Measurements from ENCODE around the gene RBM19. TPM values are rescaled to one million over a fixed set of nuclear protein-coding genes. Genes with fewer than 3 reads are reported as not detected.

Gene RBM19
- total and polyA plus RNA-seq, 2 of the 4 experiments (the other 2 are of a cell fraction), result 18.7 to 19.2 TPM

- no peak overlapping the region for H2BK15ac ChIP-seq (ENCODE audit: low read depth, low read length)
- no peak overlapping the region for H2BK120ac ChIP-seq (ENCODE audit: low read depth, low read length)
- BruUV-seq (replicated peaks), result no TSS peak
- H4K8ac ChIP-seq (ENCODE audit: low read depth in 2 of 2, low read length in 2 of 2), result no peak overlapping the region
- CTCF ChIA-PET, result no interaction called here
- DNase-seq (no peak), ATAC-seq (ENCODE audit: low read depth) (no peak)
- no peak overlapping the region for H3K4me3 ChIP-seq (ENCODE audit: insufficient read depth, low read depth, low read length)
- H2BK5ac ChIP-seq (ENCODE audit: low read depth, low read length, poor library complexity, severe bottlenecking), result no peak overlapping the region
- H3K4me1 ChIP-seq (ENCODE audit: control insufficient read depth, insufficient read depth, low read length), result no peaks in the 10 kb centered on the region
- H3K36me3 ChIP-seq (ENCODE audit: control insufficient read depth, insufficient read depth, low read length), result no peaks in the 10 kb centered on the region
- intact Hi-C loops (cut with micrococcal nuclease) (no loop called here), in situ Hi-C loops (cut with MboI; ENCODE audit: low sequenced_read_pairs) (no loop called here), dilution Hi-C loops (cut with HindIII; ENCODE audit: low sequenced_read_pairs, unreplicated experiment) (no loop called here)
- no CpG with 5 or more reads among the region's 17 CpGs for WGBS, 2 experiments (ENCODE audit: extremely low coverage in 2 of 2, insufficient read length in 1 of 2)
- H3K79me1 ChIP-seq (ENCODE audit: low read depth in 1 of 2, low read length in 2 of 2), result no peaks in the 10 kb centered on the region
- no peak overlapping the region for H3K27ac ChIP-seq (ENCODE audit: insufficient read depth, low read length)
- no peaks in the 10 kb centered on the region for H4K20me1 ChIP-seq (ENCODE audit: insufficient read depth, low read length)
- H3K56ac ChIP-seq (ENCODE audit: extremely low read depth, insufficient read depth, low read length), result no peak overlapping the region
- H4K5ac ChIP-seq (ENCODE audit: low read depth, low read length), result no peak overlapping the region
- POLR2A ChIA-PET (ENCODE audit: unreplicated experiment), result no interaction called here
- H3K18ac ChIP-seq (ENCODE audit: low read depth, low read length), result no peak overlapping the region
- H2AK5ac ChIP-seq (ENCODE audit: low read depth, low read length), result no peak overlapping the region
- no peak overlapping the region for H2AK9ac ChIP-seq (replicated peaks; ENCODE audit: low read depth, low read length, poor library complexity)
- no peak overlapping the region for H4K91ac ChIP-seq (ENCODE audit: insufficient read depth, low read depth, low read length)
- peaks cover 22% of the 10 kb centered on the region; the same call in 1 of the 2 replicates for H3K27me3 ChIP-seq (ENCODE audit: control insufficient read depth, insufficient read depth, low read length)
- H3K23ac ChIP-seq (ENCODE audit: low read depth, low read length), result no peak overlapping the region
- no peak overlapping the region for H3K14ac ChIP-seq (replicated peaks; ENCODE audit: low read depth, low read length)
- no peak overlapping the region for H3K9ac ChIP-seq (ENCODE audit: low read depth, low read length)
- H2BK20ac ChIP-seq (ENCODE audit: low read depth, low read length), result no peak overlapping the region
- no peak overlapping the region for H3K4me2 ChIP-seq (ENCODE audit: low read depth, low read length)
- no peak overlapping the region for H2AFZ ChIP-seq (replicated peaks; ENCODE audit: low read length, poor library complexity)
- no peak for TF ChIP-seq MAFK (IDR thresholded peaks at IDR 0.05; ENCODE audit: low read depth, low read length)
- TF ChIP-seq NFE2L2 (IDR thresholded peaks at IDR 0.05; ENCODE audit: low read depth, low read length), result no peak
- TF ChIP-seq CEBPB (IDR thresholded peaks at IDR 0.05; ENCODE audit: low read depth, low read length), result no peak
- TF ChIP-seq FOS (IDR thresholded peaks at IDR 0.05; ENCODE audit: low read depth, low read length), result no peak
- no peak for TF ChIP-seq BHLHE40 (IDR thresholded peaks at IDR 0.05; ENCODE audit: low read depth, low read length)
- no peak for TF ChIP-seq CTCF (conservative IDR thresholded peaks at IDR 0.05; ENCODE audit: low read depth, low read length)
- TF ChIP-seq SMC3 (IDR thresholded peaks at IDR 0.05; ENCODE audit: low read depth, low read length), result no peak
- TF ChIP-seq USF2 (IDR thresholded peaks at IDR 0.05; ENCODE audit: low read depth, low read length), result no peak
- no peak for TF ChIP-seq MAZ (IDR thresholded peaks at IDR 0.05; ENCODE audit: borderline replicate concordance, low read depth, low read length)
- H3K4ac ChIP-seq (ENCODE audit: low read depth, low read length), result no peak overlapping the region
- H3K9me3 ChIP-seq (ENCODE audit: control insufficient read depth, insufficient read depth, low read length), result no peaks in the 10 kb centered on the region
- no peaks in the 10 kb centered on the region for H3K9me1 ChIP-seq (ENCODE audit: insufficient read depth, low read length)
Measured at GRCh38 chr12:113794774-113795173, 171.4 kb downstream of the RBM19 start.
